Hepatocyte (in vitro differentiated cells): ENCODE measurements around the gene SHISAL2A. TPM values are rescaled to one million over a fixed set of nuclear protein-coding genes. Genes with fewer than 3 reads are reported as not detected.

Experiments
- DNase-seq: peaks from one replicate; pipeline ENCODE4 v3.0.0-alpha.2; 2016; ENCODE audit warnings: low spot score
- H2AFZ ChIP-seq: fragments of 200-600 bp; sonication (generic); 2 replicates; pipeline ENCODE4 v1.6.0; 2016; ENCODE audit warnings: antibody characterized with exemption, mild to moderate bottlenecking
- H3K27ac ChIP-seq: fragments of 200-600 bp; sonication (generic); 2 replicates; pipeline ENCODE4 v1.5.1; 2016; ENCODE audit warnings: mild to moderate bottlenecking
- H3K27me3 ChIP-seq: fragments of 200-600 bp; sonication (generic); 2 replicates; pipeline ENCODE4 v1.6.1; 2016
- H3K36me3 ChIP-seq: fragments of 200-600 bp; sonication (generic); replicated peaks from 2 replicates; pipeline ENCODE4 v1.5.1; 2016; ENCODE audit warnings: low read depth; ENCODE audit not compliant: insufficient read depth
- H3K4me1 ChIP-seq: fragments of 200-600 bp; sonication (generic); 2 replicates; pipeline ENCODE4 v1.5.1; 2016; ENCODE audit warnings: mild to moderate bottlenecking, moderate library complexity; ENCODE audit not compliant: insufficient read depth
- H3K4me2 ChIP-seq: fragments of 200-600 bp; sonication (generic); 2 replicates; pipeline ENCODE4 v1.6.0; 2016
- H3K4me3 ChIP-seq: fragments of 200-600 bp; sonication (generic); 2 replicates; pipeline ENCODE4 v1.5.1; 2016; ENCODE audit warnings: mild to moderate bottlenecking
- H3K79me2 ChIP-seq: fragments of 200-600 bp; sonication (generic); 2 replicates; pipeline ENCODE4 v1.6.0; 2017; ENCODE audit warnings: mild to moderate bottlenecking
- H3K9me2 ChIP-seq: fragments of 200-600 bp; sonication (generic); replicated peaks from 2 replicates; pipeline ENCODE4 v1.6.0; 2017; ENCODE audit warnings: mild to moderate bottlenecking; ENCODE audit not compliant: insufficient read depth
- H3K9me3 ChIP-seq: fragments of 200-600 bp; sonication (generic); 2 replicates; pipeline ENCODE4 v1.5.1; 2016; ENCODE audit warnings: low read depth, mild to moderate bottlenecking
- H4K20me1 ChIP-seq: fragments of 200-600 bp; sonication (generic); 2 replicates; pipeline ENCODE4 v1.6.0; 2016; ENCODE audit warnings: mild to moderate bottlenecking; ENCODE audit not compliant: insufficient read depth, poor library complexity, severe bottlenecking
- CTCF ChIP-seq: fragments of 200-600 bp; sonication (generic); IDR thresholded peaks from 2 replicates; pipeline ENCODE4 v1.5.1; 2016; ENCODE audit warnings: antibody characterized with exemption, mild to moderate bottlenecking; ENCODE audit not compliant: poor library complexity
- EZH2 ChIP-seq: fragments of 200-600 bp; sonication (generic); IDR thresholded peaks from 2 replicates; pipeline ENCODE4 v1.6.1; 2016; ENCODE audit warnings: antibody characterized with exemption, mild to moderate bottlenecking, borderline replicate concordance
- EZH2phosphoT487 ChIP-seq: fragments of 200-600 bp; sonication (generic); IDR thresholded peaks from one replicate; pipeline ENCODE4 v1.6.1; 2018; ENCODE audit warnings: antibody characterized with exemption, mild to moderate bottlenecking, low read depth, moderate library complexity; ENCODE audit not compliant: unreplicated experiment, severe bottlenecking
- WGBS: methylation state at CpG from one replicate; pipeline ENCODE4 v1.1.6; 2016; ENCODE audit warnings: low lambda C conversion rate; ENCODE audit errors: missing lambda C conversion rate; 5-methylcytosine and 5-hydroxymethylcytosine counted together
- polyA plus RNA-seq: library from polyadenylated mRNA; unstranded; fragments of >200 nt; fragmentation: Nextera tagmentation; extraction: Ambion mirVana; gene quantifications from 2 replicates; pipeline ENCODE4 v1.2.1, GENCODE V29; 2016
- total RNA-seq: library from RNA; depleted of rRNA; stranded (reverse); fragments of >200 nt; gene quantifications from 2 replicates; pipeline ENCODE4 v1.2.3, GENCODE V29; 2014

The SHISAL2A gene
- total and polyA plus RNA-seq, 2 experiments from 2014 or later: 0.47 to 0.89 TPM

GRCh38 chr1:52602856-52603600 is 29.9 kb upstream of the SHISAL2A start:
- H3K79me2 ChIP-seq: peaks cover 11% of the 10 kb centered on the region
- TF ChIP-seq CTCF: no peak
- no peak for TF ChIP-seq EZH2
- TF ChIP-seq EZH2phosphoT487: no peak
- H3K36me3 ChIP-seq: no peaks in the 10 kb centered on the region
- H3K27ac ChIP-seq: peak overlapping the region; percentile 64
- peaks cover 25% of the 10 kb centered on the region for H3K4me1 ChIP-seq
- no peaks in the 10 kb centered on the region for H3K9me3 ChIP-seq
- H3K9me2 ChIP-seq: no peaks in the 10 kb centered on the region
- peak overlapping the region; percentile 98 for H3K4me2 ChIP-seq
- H3K4me3 ChIP-seq: peak overlapping the region; percentile 33
- H3K27me3 ChIP-seq: no peaks in the 10 kb centered on the region
- peak overlapping the region; percentile 76 for H2AFZ ChIP-seq
- no peak for DNase-seq
- WGBS: 45% methylated on average over 21 of the region's 21 CpGs
- no peaks in the 10 kb centered on the region for H4K20me1 ChIP-seq

DNA sequence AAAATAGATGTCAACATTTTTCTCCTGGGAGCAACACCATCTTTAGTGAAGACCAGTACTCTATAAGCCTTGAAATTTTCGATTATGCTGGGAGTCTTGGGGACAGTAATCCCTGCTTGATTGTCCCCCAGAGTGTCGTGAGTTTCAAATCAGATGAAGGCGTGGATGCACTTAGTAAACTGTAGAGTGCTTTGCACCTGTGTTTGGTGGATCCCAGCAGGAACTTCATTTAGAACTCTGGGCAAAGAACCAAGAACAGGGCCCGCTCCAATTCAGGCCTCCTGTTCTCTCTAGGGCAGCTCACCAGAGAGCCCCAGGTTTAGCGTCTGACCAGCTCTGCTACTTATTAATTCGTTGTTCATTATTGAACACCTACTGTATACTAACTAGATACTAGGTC is 29.3 kb upstream of the SHISAL2A start:
- Histone ChIP-seq H3K4me2 (peak overlapping the region; percentile 98), H3K9me2 (no peaks in the 10 kb centered on the region), H3K4me3 (no peak overlapping the region), H2AFZ (no peak overlapping the region), H4K20me1 (no peaks in the 10 kb centered on the region), H3K79me2 (peaks cover 11% of the 10 kb centered on the region), H3K4me1 (peaks cover 25% of the 10 kb centered on the region), H3K36me3 (no peaks in the 10 kb centered on the region), H3K27ac (peak overlapping the region; percentile 64), H3K27me3 (no peaks in the 10 kb centered on the region), H3K9me3 (no peaks in the 10 kb centered on the region)
- TF ChIP-seq CTCF: no peak
- TF ChIP-seq EZH2: no peak
- TF ChIP-seq EZH2phosphoT487: no peak
- no peak for DNase-seq
- WGBS: 96% methylated on average over 6 of the region's 6 CpGs

- H3K9me3 ChIP-seq: no peaks in the 10 kb centered on the region
- peak; percentile 38 for DNase-seq
- H2AFZ ChIP-seq: no peak overlapping the region
- H3K36me3 ChIP-seq: no peaks in the 10 kb centered on the region
- no peaks in the 10 kb centered on the region for H4K20me1 ChIP-seq
- WGBS: 71% methylated on average over 3 of the region's 3 CpGs
- peaks cover 25% of the 10 kb centered on the region for H3K4me1 ChIP-seq
- peak overlapping the region; percentile 64 for H3K27ac ChIP-seq
- H3K9me2 ChIP-seq: no peaks in the 10 kb centered on the region
- peak overlapping the region; percentile 98 for H3K4me2 ChIP-seq
- TF ChIP-seq EZH2: no peak
- no peak for TF ChIP-seq EZH2phosphoT487
- TF ChIP-seq CTCF: no peak
- H3K4me3 ChIP-seq: no peak overlapping the region
- H3K79me2 ChIP-seq: peaks cover 11% of the 10 kb centered on the region
- H3K27me3 ChIP-seq: no peaks in the 10 kb centered on the region
Measured at GRCh38 chr1:52604063-52604770, 28.8 kb upstream of the SHISAL2A start.
